Kidney (tissue), 14 donors: ENCODE results near the gene SNX12. TPM values are rescaled to one million over a fixed set of nuclear protein-coding genes. Genes with fewer than 3 reads are reported as not detected.

Experiments
- DNase-seq, 5 donors: peaks; one replicate each; pipeline ENCODE4 v3.0.0-alpha.2; 2013 to 2020
- FAIRE-seq: peaks from 2 replicates; lab custom pipeline; 2012; peaks lifted over from hg19 to GRCh38; lab: Jason Lieb, UNC
- H3K27ac ChIP-seq, 2 donors: one replicate each; pipeline ENCODE4 v1.7.0; 2013; ENCODE audit warnings: low read depth in 2 of 2, low read length in 2 of 2, inconsistent platforms in 1 of 2
- H3K27me3 ChIP-seq: one replicate; pipeline ENCODE4 v1.7.1; 2013; ENCODE audit warnings: low read length, inconsistent platforms; ENCODE audit not compliant: control insufficient read depth, insufficient read depth
- H3K36me3 ChIP-seq, 3 donors: one replicate each; pipeline versions ENCODE4 v1.7.0 to v1.7.1; 2013; ENCODE audit warnings: low read length in 3 of 3, control low read depth in 1 of 3, inconsistent platforms in 1 of 3; ENCODE audit not compliant: insufficient read depth in 3 of 3, control insufficient read depth in 2 of 3
- H3K4me1 ChIP-seq, 3 donors: one replicate each; pipeline versions ENCODE4 v1.7.0 to v1.7.1; 2013; ENCODE audit warnings: low read length in 3 of 3, inconsistent platforms in 1 of 3, low read depth in 1 of 3; ENCODE audit not compliant: control insufficient read depth in 2 of 3, insufficient read depth in 2 of 3
- H3K4me3 ChIP-seq, 3 donors: one replicate each; pipeline versions ENCODE4 v1.7.0 to v1.8.1; 2013; ENCODE audit warnings: low read length in 3 of 3, control low read depth in 1 of 3, inconsistent platforms in 1 of 3
- H3K9ac ChIP-seq, 3 donors: one replicate each; pipeline versions ENCODE4 v1.7.0 to v1.7.1; 2013; ENCODE audit warnings: low read length in 3 of 3, control low read depth in 1 of 3, inconsistent platforms in 1 of 3
- H3K9me3 ChIP-seq, 3 donors: one replicate each; pipeline versions ENCODE4 v1.7.0 to v1.7.1; 2013; ENCODE audit warnings: low read length in 3 of 3, control low read depth in 1 of 3, inconsistent platforms in 1 of 3; ENCODE audit not compliant: control insufficient read depth in 2 of 3, insufficient read depth in 1 of 3
- CTCF ChIP-seq: IDR thresholded peaks from 3 replicates; pipeline ENCODE4 v1.5.1; 2012; ENCODE audit warnings: mild to moderate bottlenecking, moderate library complexity, borderline replicate concordance; ENCODE audit not compliant: insufficient read depth; ENCODE audit errors: extremely low read depth
- intact Hi-C: fragments of 100-400 bp; cut with DNase I; formaldehyde crosslinking; loops from one replicate; pipeline ENCODE4 v1.11.1; 2022
- polyA plus RNA-seq: library from polyadenylated mRNA; stranded (reverse); fragments of 350-450 nt; fragmentation: Illumina TruSeq; extraction: RNeasy Lipid Tissue Mini Kit (QIAGEN cat#74804); gene quantifications from one replicate; pipeline ENCODE4 v1.2.3, GENCODE V29; 2014; ENCODE audit warnings: low read depth, low replicate concordance; ENCODE audit not compliant: insufficient read depth
- total RNA-seq: library from RNA; stranded (reverse); fragmentation: NEBNext Ultra II Directional; extraction: Animal tissue kit (Norgen Biotek cat#: 25700); gene quantifications from one replicate; pipeline ENCODE4 v1.2.1, GENCODE V29; 2021
- donor health status: control.
- donor health status: control.
- donor health status: control.
- donor health status: control.
- donor health status: control.
- donor health status: DM: yes; HTN: yes; CAD: no.
- donor health status: Normal renal cell carcinoma (clear cell type).

Gene SNX12
- total and polyA plus RNA-seq, 2 donors from 2014 or later: 48.9 to 70.1 TPM

GRCh38 chrX:71081330-71082123, 13.4 kb upstream of the SNX12 start:
- H3K9ac ChIP-seq: no peak overlapping the region
- FAIRE-seq (no peak), DNase-seq (no peak)
- H3K27ac ChIP-seq: no peak overlapping the region
- TF ChIP-seq CTCF: no peak
- no peaks in the 10 kb centered on the region for H3K9me3 ChIP-seq
- H3K4me3 ChIP-seq: no peak overlapping the region
- intact Hi-C loops: no loop called here
- H3K36me3 ChIP-seq: no peaks in the 10 kb centered on the region
- H3K27me3 ChIP-seq: no peaks in the 10 kb centered on the region
- H3K4me1 ChIP-seq: no peaks in the 10 kb centered on the region

GRCh38 chrX:71070531-71070930, 2.4 kb upstream of the SNX12 start:
- H3K36me3 ChIP-seq: no peaks in the 10 kb centered on the region
- H3K27me3 ChIP-seq: no peaks in the 10 kb centered on the region
- FAIRE-seq (no peak), DNase-seq (no peak)
- H3K9ac ChIP-seq: no peak overlapping the region
- intact Hi-C loops: no loop called here
- peaks cover 0 to 2% (median 0%) of the 10 kb centered on the region in 3 donors for H3K4me1 ChIP-seq
- no peak for TF ChIP-seq CTCF
- H3K9me3 ChIP-seq: no peaks in the 10 kb centered on the region
- no peak overlapping the region for H3K27ac ChIP-seq
- H3K4me3 ChIP-seq: no peak overlapping the region

GRCh38 chrX:71067712-71068043, 456 bp downstream of the SNX12 start:
- Histone ChIP-seq H3K36me3 (peaks cover 0 to under 1% (median 0%) of the 10 kb centered on the region in 3 donors), H3K4me3 (peak overlapping the region; percentile 73 to 94 (median 93)), H3K27me3 (no peaks in the 10 kb centered on the region), H3K4me1 (peaks cover 0 to 2% (median 0%) of the 10 kb centered on the region in 3 donors), H3K9me3 (no peaks in the 10 kb centered on the region), H3K27ac (peak overlapping the region; percentile 87 to 88), H3K9ac (peak overlapping the region; percentile 61 to 75 (median 71))
- no peak for TF ChIP-seq CTCF
- no peak for DNase-seq
- intact Hi-C loops: no loop called here
- no peak for FAIRE-seq
